Hepatocyte (in vitro differentiated cells): ENCODE measurements around the gene PXDN. TPM values are rescaled to one million over a fixed set of nuclear protein-coding genes. Genes with fewer than 3 reads are reported as not detected.

Source experiments
- DNase-seq: peaks from one replicate; pipeline ENCODE4 v3.0.0-alpha.2; 2016; ENCODE audit warnings: low spot score
- H2AFZ ChIP-seq: fragments of 200-600 bp; sonication (generic); 2 replicates; pipeline ENCODE4 v1.6.0; 2016; ENCODE audit warnings: antibody characterized with exemption, mild to moderate bottlenecking
- H3K27ac ChIP-seq: fragments of 200-600 bp; sonication (generic); 2 replicates; pipeline ENCODE4 v1.5.1; 2016; ENCODE audit warnings: mild to moderate bottlenecking
- H3K27me3 ChIP-seq: fragments of 200-600 bp; sonication (generic); 2 replicates; pipeline ENCODE4 v1.6.1; 2016
- H3K36me3 ChIP-seq: fragments of 200-600 bp; sonication (generic); replicated peaks from 2 replicates; pipeline ENCODE4 v1.5.1; 2016; ENCODE audit warnings: low read depth; ENCODE audit not compliant: insufficient read depth
- H3K4me1 ChIP-seq: fragments of 200-600 bp; sonication (generic); 2 replicates; pipeline ENCODE4 v1.5.1; 2016; ENCODE audit warnings: mild to moderate bottlenecking, moderate library complexity; ENCODE audit not compliant: insufficient read depth
- H3K4me2 ChIP-seq: fragments of 200-600 bp; sonication (generic); 2 replicates; pipeline ENCODE4 v1.6.0; 2016
- H3K4me3 ChIP-seq: fragments of 200-600 bp; sonication (generic); 2 replicates; pipeline ENCODE4 v1.5.1; 2016; ENCODE audit warnings: mild to moderate bottlenecking
- H3K79me2 ChIP-seq: fragments of 200-600 bp; sonication (generic); 2 replicates; pipeline ENCODE4 v1.6.0; 2017; ENCODE audit warnings: mild to moderate bottlenecking
- H3K9me2 ChIP-seq: fragments of 200-600 bp; sonication (generic); replicated peaks from 2 replicates; pipeline ENCODE4 v1.6.0; 2017; ENCODE audit warnings: mild to moderate bottlenecking; ENCODE audit not compliant: insufficient read depth
- H3K9me3 ChIP-seq: fragments of 200-600 bp; sonication (generic); 2 replicates; pipeline ENCODE4 v1.5.1; 2016; ENCODE audit warnings: low read depth, mild to moderate bottlenecking
- H4K20me1 ChIP-seq: fragments of 200-600 bp; sonication (generic); 2 replicates; pipeline ENCODE4 v1.6.0; 2016; ENCODE audit warnings: mild to moderate bottlenecking; ENCODE audit not compliant: insufficient read depth, poor library complexity, severe bottlenecking
- CTCF ChIP-seq: fragments of 200-600 bp; sonication (generic); IDR thresholded peaks from 2 replicates; pipeline ENCODE4 v1.5.1; 2016; ENCODE audit warnings: antibody characterized with exemption, mild to moderate bottlenecking; ENCODE audit not compliant: poor library complexity
- EZH2 ChIP-seq: fragments of 200-600 bp; sonication (generic); IDR thresholded peaks from 2 replicates; pipeline ENCODE4 v1.6.1; 2016; ENCODE audit warnings: antibody characterized with exemption, mild to moderate bottlenecking, borderline replicate concordance
- EZH2phosphoT487 ChIP-seq: fragments of 200-600 bp; sonication (generic); IDR thresholded peaks from one replicate; pipeline ENCODE4 v1.6.1; 2018; ENCODE audit warnings: antibody characterized with exemption, mild to moderate bottlenecking, low read depth, moderate library complexity; ENCODE audit not compliant: unreplicated experiment, severe bottlenecking
- WGBS: methylation state at CpG from one replicate; pipeline ENCODE4 v1.1.6; 2016; ENCODE audit warnings: low lambda C conversion rate; ENCODE audit errors: missing lambda C conversion rate; 5-methylcytosine and 5-hydroxymethylcytosine counted together
- polyA plus RNA-seq: library from polyadenylated mRNA; unstranded; fragments of >200 nt; fragmentation: Nextera tagmentation; extraction: Ambion mirVana; gene quantifications from 2 replicates; pipeline ENCODE4 v1.2.1, GENCODE V29; 2016
- total RNA-seq: library from RNA; depleted of rRNA; stranded (reverse); fragments of >200 nt; gene quantifications from 2 replicates; pipeline ENCODE4 v1.2.3, GENCODE V29; 2014

The PXDN gene
- total and polyA plus RNA-seq, 2 experiments from 2014 or later, result 107 to 118 TPM

GRCh38 chr2:1742681-1743395, 1.5 kb downstream of the PXDN start:
- DNase-seq, result peak; percentile 88
- H2AFZ ChIP-seq, result peak overlapping the region; percentile 61
- H3K27ac ChIP-seq, result peak overlapping the region; percentile 98
- H3K36me3 ChIP-seq, result no peaks in the 10 kb centered on the region
- peaks cover 22% of the 10 kb centered on the region for H4K20me1 ChIP-seq
- H3K27me3 ChIP-seq, result peaks cover 10% of the 10 kb centered on the region
- H3K9me2 ChIP-seq, result no peaks in the 10 kb centered on the region
- H3K79me2 ChIP-seq, result peaks cover 62% of the 10 kb centered on the region
- TF ChIP-seq EZH2 (no peak), CTCF (peak; percentile 67)
- H3K9me3 ChIP-seq, result no peaks in the 10 kb centered on the region
- WGBS, result 2% methylated on average over 53 of the region's 54 CpGs
- peaks cover 6% of the 10 kb centered on the region for H3K4me1 ChIP-seq
- H3K4me2 ChIP-seq, result peak overlapping the region; percentile 84
- peak overlapping the region; percentile 90 for H3K4me3 ChIP-seq

- Histone ChIP-seq H3K4me1 (peaks cover 6% of the 10 kb centered on the region), H3K27ac (peak overlapping the region; percentile 98), H3K4me3 (peak overlapping the region; percentile 90), H3K9me3 (no peaks in the 10 kb centered on the region), H3K4me2 (peak overlapping the region; percentile 84), H2AFZ (no peak overlapping the region), H3K9me2 (no peaks in the 10 kb centered on the region), H4K20me1 (peaks cover 22% of the 10 kb centered on the region), H3K27me3 (peaks cover 7% of the 10 kb centered on the region), H3K79me2 (peaks cover 66% of the 10 kb centered on the region), H3K36me3 (no peaks in the 10 kb centered on the region)
- TF ChIP-seq EZH2 (no peak), CTCF (no peak), EZH2phosphoT487 (no peak)
- WGBS, result 62% methylated on average over 13 of the region's 13 CpGs
- DNase-seq, result no peak
Measured at GRCh38 chr2:1742301-1742680, 2.0 kb downstream of the PXDN start.

- H4K20me1 ChIP-seq, result peaks cover 22% of the 10 kb centered on the region
- no peak for DNase-seq
- H3K36me3 ChIP-seq, result no peaks in the 10 kb centered on the region
Measured at GRCh38 chr2:1741851-1742250, 2.5 kb downstream of the PXDN start.

More at GRCh38 chr2:1741851-1742250, 2.5 kb downstream of the PXDN start:
- Histone ChIP-seq H3K4me3 (no peak overlapping the region), H3K9me3 (no peaks in the 10 kb centered on the region), H3K4me1 (peaks cover 8% of the 10 kb centered on the region), H3K27ac (peak overlapping the region; percentile 98), H3K27me3 (peaks cover 4% of the 10 kb centered on the region), H3K4me2 (peak overlapping the region; percentile 84), H3K9me2 (no peaks in the 10 kb centered on the region), H2AFZ (no peak overlapping the region), H3K79me2 (peaks cover 70% of the 10 kb centered on the region)
- 90% methylated on average over 14 of the region's 14 CpGs for WGBS
- TF ChIP-seq CTCF (no peak), EZH2phosphoT487 (no peak), EZH2 (no peak)
